ENCODE data around the gene ANKS6. TPM values are rescaled to one million over a fixed set of nuclear protein-coding genes. Genes with fewer than 3 reads are reported as not detected.

The ANKS6 gene
- total and polyA plus RNA-seq, 10 donors = 4.9 to 9.4 (median 7.0) TPM

GRCh38 chr9:98784831-98785806, 11.2 kb downstream of the ANKS6 start:
- peaks cover 0 to 54% (median 4%) of the 10 kb centered on the region in 6 donors for H3K36me3 ChIP-seq
- no peak for DNase-seq
- no peak for TF ChIP-seq POLR2AphosphoS5 (IDR thresholded peaks at IDR 0.05)
- TF ChIP-seq, protein P1, sequence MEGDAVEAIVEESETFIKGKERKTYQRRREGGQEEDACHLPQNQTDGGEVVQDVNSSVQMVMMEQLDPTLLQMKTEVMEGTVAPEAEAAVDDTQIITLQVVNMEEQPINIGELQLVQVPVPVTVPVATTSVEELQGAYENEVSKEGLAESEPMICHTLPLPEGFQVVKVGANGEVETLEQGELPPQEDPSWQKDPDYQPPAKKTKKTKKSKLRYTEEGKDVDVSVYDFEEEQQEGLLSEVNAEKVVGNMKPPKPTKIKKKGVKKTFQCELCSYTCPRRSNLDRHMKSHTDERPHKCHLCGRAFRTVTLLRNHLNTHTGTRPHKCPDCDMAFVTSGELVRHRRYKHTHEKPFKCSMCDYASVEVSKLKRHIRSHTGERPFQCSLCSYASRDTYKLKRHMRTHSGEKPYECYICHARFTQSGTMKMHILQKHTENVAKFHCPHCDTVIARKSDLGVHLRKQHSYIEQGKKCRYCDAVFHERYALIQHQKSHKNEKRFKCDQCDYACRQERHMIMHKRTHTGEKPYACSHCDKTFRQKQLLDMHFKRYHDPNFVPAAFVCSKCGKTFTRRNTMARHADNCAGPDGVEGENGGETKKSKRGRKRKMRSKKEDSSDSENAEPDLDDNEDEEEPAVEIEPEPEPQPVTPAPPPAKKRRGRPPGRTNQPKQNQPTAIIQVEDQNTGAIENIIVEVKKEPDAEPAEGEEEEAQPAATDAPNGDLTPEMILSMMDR (IDR thresholded peaks at IDR 0.05 in 8 of 11, conservative IDR thresholded peaks at IDR 0.05 in 3 of 11) = no peak
- no peak for TF ChIP-seq POLR2A (IDR thresholded peaks at IDR 0.05)
- WGBS, 5 donors = 78 to 90% (median 85%) methylated on average over 11 of the region's 11 CpGs
- no peaks in the 10 kb centered on the region for H3K4me1 ChIP-seq
- intact Hi-C loops (cut with DNase I; ENCODE audit: low total_unique reads) = no loop called here
- no peak overlapping the region for H3K4me3 ChIP-seq
- no peaks in the 10 kb centered on the region for H3K9me3 ChIP-seq
- H3K27me3 ChIP-seq (replicated peaks in 1 of 7) = no peaks in the 10 kb centered on the region
- H3K27ac ChIP-seq = no peak overlapping the region

- H3K27ac ChIP-seq = no peak overlapping the region
- 81 to 94% (median 90%) methylated on average over 14 to 16 of the region's 16 CpGs for WGBS, 5 donors
- no peaks in the 10 kb centered on the region for H3K27me3 ChIP-seq (replicated peaks in 1 of 7)
- peaks cover 0 to 44% (median 0%) of the 10 kb centered on the region in 6 donors for H3K36me3 ChIP-seq
- intact Hi-C loops (cut with DNase I; ENCODE audit: low total_unique reads) = no loop called here
- no peak overlapping the region for H3K4me3 ChIP-seq
- no peaks in the 10 kb centered on the region for H3K4me1 ChIP-seq
- no peak for DNase-seq
- H3K9me3 ChIP-seq = no peaks in the 10 kb centered on the region
- TF ChIP-seq POLR2A (IDR thresholded peaks at IDR 0.05) (no peak), POLR2AphosphoS5 (IDR thresholded peaks at IDR 0.05) (no peak)
- TF ChIP-seq, protein P1 (IDR thresholded peaks at IDR 0.05 in 8 of 11, conservative IDR thresholded peaks at IDR 0.05 in 3 of 11) = no peak
These were observed 12.7 kb downstream of the ANKS6 start for GRCh38 chr9:98783518-98784226.

- WGBS, 5 donors = 72 to 83% (median 79%) methylated on average over 11 of the region's 11 CpGs
- intact Hi-C loops (cut with DNase I; ENCODE audit: low total_unique reads) = no loop called here
- Histone ChIP-seq H3K27me3 (replicated peaks in 1 of 7) (no peaks in the 10 kb centered on the region), H3K4me3 (no peak overlapping the region), H3K9me3 (no peaks in the 10 kb centered on the region), H3K27ac (no peak overlapping the region), H3K4me1 (no peaks in the 10 kb centered on the region), H3K36me3 (peaks cover 0 to 40% (median 0%) of the 10 kb centered on the region in 6 donors)
- TF ChIP-seq POLR2A (IDR thresholded peaks at IDR 0.05) = no peak
- TF ChIP-seq POLR2AphosphoS5 (IDR thresholded peaks at IDR 0.05) = no peak
- TF ChIP-seq, protein P1 (IDR thresholded peaks at IDR 0.05 in 8 of 11, conservative IDR thresholded peaks at IDR 0.05 in 3 of 11) = no peak
- no peak for DNase-seq
These were observed 14.6 kb downstream of the ANKS6 start for GRCh38 chr9:98781588-98782383.

All from spleen (tissue), 11 donors.